ENCODE data around the gene ISG20L2. TPM values are rescaled to one million over a fixed set of nuclear protein-coding genes. Genes with fewer than 3 reads are reported as not detected.

Gene ISG20L2
- total RNA-seq, 1 donor from 2014 or later = 33.4 TPM

DNA sequence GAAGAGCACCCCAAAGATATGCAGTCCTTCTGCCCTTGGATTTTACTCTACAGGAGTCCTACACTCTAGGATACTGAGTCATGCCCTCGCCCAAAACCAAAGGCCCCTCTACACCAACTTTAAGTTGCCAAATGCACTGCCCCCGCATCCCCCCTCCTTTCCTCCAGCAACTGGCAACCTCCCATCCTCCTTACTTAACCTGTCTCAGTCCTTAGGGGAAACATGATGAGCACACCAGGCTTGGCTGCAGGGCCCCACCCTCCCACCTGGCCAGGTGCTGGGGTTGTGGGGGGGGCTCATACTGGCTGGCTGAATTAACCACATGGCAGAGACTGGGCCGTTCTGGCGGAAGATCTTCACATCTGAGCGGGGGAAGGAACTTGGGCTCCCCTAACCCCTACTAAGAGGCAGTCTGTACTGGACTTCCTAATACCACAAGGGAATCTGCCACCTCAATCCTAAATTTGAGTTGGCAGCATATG is 21.7 kb upstream of the ISG20L2 start:
- H3K27ac Mint-ChIP-seq (ENCODE audit: unreplicated experiment) = peak overlapping the region; percentile 99
- H3K9me3 Mint-ChIP-seq (ENCODE audit: unreplicated experiment) = no peaks in the 10 kb centered on the region
- H3K36me3 Mint-ChIP-seq (ENCODE audit: low read depth, unreplicated experiment) = peaks cover 17% of the 10 kb centered on the region
- TF ChIP-seq, protein P1, sequence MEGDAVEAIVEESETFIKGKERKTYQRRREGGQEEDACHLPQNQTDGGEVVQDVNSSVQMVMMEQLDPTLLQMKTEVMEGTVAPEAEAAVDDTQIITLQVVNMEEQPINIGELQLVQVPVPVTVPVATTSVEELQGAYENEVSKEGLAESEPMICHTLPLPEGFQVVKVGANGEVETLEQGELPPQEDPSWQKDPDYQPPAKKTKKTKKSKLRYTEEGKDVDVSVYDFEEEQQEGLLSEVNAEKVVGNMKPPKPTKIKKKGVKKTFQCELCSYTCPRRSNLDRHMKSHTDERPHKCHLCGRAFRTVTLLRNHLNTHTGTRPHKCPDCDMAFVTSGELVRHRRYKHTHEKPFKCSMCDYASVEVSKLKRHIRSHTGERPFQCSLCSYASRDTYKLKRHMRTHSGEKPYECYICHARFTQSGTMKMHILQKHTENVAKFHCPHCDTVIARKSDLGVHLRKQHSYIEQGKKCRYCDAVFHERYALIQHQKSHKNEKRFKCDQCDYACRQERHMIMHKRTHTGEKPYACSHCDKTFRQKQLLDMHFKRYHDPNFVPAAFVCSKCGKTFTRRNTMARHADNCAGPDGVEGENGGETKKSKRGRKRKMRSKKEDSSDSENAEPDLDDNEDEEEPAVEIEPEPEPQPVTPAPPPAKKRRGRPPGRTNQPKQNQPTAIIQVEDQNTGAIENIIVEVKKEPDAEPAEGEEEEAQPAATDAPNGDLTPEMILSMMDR (IDR thresholded peaks at IDR 0.05; ENCODE audit: unreplicated experiment) = no peak
- no peak for DNase-seq (ENCODE audit: low spot score)
- peaks cover 59% of the 10 kb centered on the region for H3K4me1 Mint-ChIP-seq (ENCODE audit: unreplicated experiment)
- peaks cover 26% of the 10 kb centered on the region for H3K27me3 Mint-ChIP-seq (ENCODE audit: unreplicated experiment)
- peak overlapping the region; percentile 94 for H3K4me3 Mint-ChIP-seq (ENCODE audit: unreplicated experiment)

DNA sequence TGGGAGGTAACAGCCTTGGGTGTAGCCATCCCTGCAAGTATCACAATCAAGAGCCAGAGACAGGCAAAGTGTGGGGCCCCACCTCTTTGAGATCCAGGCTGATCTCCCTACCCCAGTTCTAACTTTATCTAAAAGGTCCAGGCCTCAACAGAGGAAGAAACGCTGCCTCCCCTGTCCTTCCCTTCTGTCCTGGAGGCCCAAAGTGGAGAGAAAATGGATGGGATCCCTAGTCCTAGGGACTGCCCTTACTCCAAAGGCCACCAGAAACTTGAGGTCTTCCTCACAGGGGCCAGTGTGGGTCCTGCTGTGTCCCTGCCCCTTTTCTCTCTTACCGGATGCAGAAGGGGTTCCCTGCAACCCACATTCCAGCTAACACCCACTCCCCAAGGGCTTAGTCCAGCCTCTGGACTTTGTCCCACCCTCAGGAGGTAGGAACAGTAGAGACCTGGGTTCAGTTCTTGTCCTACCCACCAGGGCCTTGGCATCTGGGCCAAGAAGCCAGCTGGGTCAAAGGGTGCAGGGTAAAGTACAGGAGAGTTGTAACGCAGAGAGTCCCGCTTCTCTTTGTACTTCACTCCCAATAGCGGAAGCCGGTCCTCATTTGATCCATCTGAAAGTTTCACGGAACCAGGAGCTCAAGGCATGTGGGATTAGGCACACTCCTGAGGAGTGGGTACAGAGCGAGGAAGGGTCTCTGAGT is 21.0 kb upstream of the ISG20L2 start:
- Mint-ChIP-seq H3K4me3 (ENCODE audit: unreplicated experiment) (peak overlapping the region; percentile 94), H3K9me3 (ENCODE audit: unreplicated experiment) (no peaks in the 10 kb centered on the region), H3K27me3 (ENCODE audit: unreplicated experiment) (peaks cover 25% of the 10 kb centered on the region), H3K36me3 (ENCODE audit: low read depth, unreplicated experiment) (peaks cover 20% of the 10 kb centered on the region), H3K27ac (ENCODE audit: unreplicated experiment) (peak overlapping the region; percentile 99), H3K4me1 (ENCODE audit: unreplicated experiment) (peaks cover 56% of the 10 kb centered on the region)
- TF ChIP-seq, protein P1 (IDR thresholded peaks at IDR 0.05; ENCODE audit: unreplicated experiment) = no peak
- DNase-seq (ENCODE audit: low spot score) = no peak

DNA sequence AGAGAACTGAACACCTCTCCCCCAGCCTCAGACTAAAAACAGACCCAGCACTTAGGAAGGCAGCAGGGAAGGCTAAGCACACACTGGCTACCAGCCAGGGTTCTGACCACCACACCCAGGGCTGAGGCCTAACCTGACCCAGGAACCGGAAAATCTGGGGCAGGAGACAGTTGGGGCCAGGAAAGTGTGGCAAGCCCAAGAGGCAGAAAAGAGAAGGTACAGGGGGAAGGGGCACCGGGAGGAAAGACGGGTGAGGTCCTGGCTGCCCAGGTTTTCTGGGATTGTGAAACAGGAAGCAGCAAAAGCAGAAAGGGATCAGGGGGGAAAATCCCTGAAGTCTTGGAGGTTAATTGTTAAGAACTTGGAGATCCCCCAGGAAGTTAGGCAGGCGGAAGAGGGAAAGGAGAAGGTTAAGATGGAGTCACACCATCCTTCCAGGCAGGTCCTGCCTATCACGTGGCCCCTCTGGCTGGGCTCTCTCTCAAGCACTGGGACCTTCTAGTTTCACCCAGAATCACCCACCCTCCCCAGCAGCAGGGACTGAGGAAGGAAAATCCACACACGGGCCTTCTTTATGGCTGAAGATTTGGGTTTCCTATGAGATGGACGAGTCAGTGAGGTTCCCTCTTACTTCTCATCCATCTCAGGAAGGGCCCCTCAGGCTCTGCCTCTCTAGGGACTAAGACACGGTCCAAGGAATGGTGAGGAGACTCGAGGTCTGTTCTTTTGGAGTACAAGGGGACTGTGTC is 20.3 kb upstream of the ISG20L2 start:
- Mint-ChIP-seq H3K27me3 (ENCODE audit: unreplicated experiment) (peaks cover 26% of the 10 kb centered on the region), H3K4me1 (ENCODE audit: unreplicated experiment) (peaks cover 56% of the 10 kb centered on the region), H3K27ac (ENCODE audit: unreplicated experiment) (peak overlapping the region; percentile 99), H3K36me3 (ENCODE audit: low read depth, unreplicated experiment) (peaks cover 20% of the 10 kb centered on the region), H3K9me3 (ENCODE audit: unreplicated experiment) (no peaks in the 10 kb centered on the region), H3K4me3 (ENCODE audit: unreplicated experiment) (peak overlapping the region; percentile 94)
- no peak for DNase-seq (ENCODE audit: low spot score)
- TF ChIP-seq, protein P1 (IDR thresholded peaks at IDR 0.05; ENCODE audit: unreplicated experiment) = no peak

DNA sequence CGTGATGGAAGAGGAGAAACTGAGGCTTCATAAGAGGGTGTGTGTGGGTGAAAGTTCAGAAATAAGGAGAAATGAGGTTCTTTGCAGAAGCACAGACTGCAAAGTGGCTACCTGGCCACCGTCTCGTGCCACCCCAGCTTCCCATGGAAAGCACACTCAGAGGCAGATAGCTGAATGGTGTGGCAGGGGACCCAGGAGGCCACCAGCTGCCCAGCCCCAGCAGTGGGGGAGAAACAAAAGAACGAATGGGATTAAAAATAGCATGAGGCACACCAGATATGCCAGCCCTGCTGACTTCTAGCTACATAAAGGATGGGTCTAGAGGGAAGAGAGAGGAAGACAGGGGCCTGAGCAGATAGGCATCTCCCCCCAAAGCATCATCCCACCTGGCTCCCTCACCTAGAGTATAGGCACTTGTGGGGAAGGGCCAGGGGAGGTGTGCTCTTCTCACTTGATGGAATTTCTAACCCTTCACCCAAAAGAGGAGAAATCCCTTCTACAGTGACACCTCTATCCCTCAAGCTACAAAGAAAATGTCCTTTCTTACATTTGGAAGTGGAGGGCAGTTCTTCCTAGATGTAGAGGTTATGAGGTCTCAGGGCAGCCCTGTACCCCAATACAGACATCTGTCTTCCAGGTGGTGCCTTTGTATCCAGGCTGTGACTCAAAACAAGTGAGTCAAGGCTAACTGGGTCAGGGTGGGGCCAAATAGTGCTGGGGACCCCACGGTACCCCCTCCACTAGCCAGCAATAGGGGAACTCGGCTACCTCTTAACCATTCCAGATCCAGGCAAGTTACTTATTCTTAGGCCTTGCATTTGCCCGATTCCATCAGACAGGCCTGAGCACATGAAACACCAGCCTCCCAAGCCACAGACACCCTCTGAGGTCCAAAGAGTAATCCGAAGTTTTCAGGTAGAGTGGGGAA is 19.4 kb upstream of the ISG20L2 start:
- H3K9me3 Mint-ChIP-seq (ENCODE audit: unreplicated experiment) = no peaks in the 10 kb centered on the region
- TF ChIP-seq, protein P1 (IDR thresholded peaks at IDR 0.05; ENCODE audit: unreplicated experiment) = no peak
- peak overlapping the region; percentile 94 for H3K4me3 Mint-ChIP-seq (ENCODE audit: unreplicated experiment)
- H3K27ac Mint-ChIP-seq (ENCODE audit: unreplicated experiment) = peak overlapping the region; percentile 99
- peaks cover 55% of the 10 kb centered on the region for H3K4me1 Mint-ChIP-seq (ENCODE audit: unreplicated experiment)
- H3K27me3 Mint-ChIP-seq (ENCODE audit: unreplicated experiment) = peaks cover 26% of the 10 kb centered on the region
- no peak for DNase-seq (ENCODE audit: low spot score)
- H3K36me3 Mint-ChIP-seq (ENCODE audit: low read depth, unreplicated experiment) = peaks cover 20% of the 10 kb centered on the region

Data from endothelial cell (in vitro differentiated cells).